ENCODE results near the gene MT1H. TPM values are rescaled to one million over a fixed set of nuclear protein-coding genes. Genes with fewer than 3 reads are reported as not detected.
"Not testable (repeated sequence)": the region's sequence is repeated elsewhere in the genome, so short reads cannot be mapped to it uniquely, and the experiment has no call there.

The MT1H gene
- total RNA-seq, 3 donors from 2014 or later, result 1.5 to 52.8 (median 9.4) TPM

GRCh38 chr16:56670620-56670934 lies 963 bp downstream of the MT1H start:
- no peak overlapping the region for H3K4me3 ChIP-seq
- no peak for TF ChIP-seq CTCF (IDR thresholded peaks at IDR 0.05)
- intact Hi-C loops (cut with DNase I, micrococcal nuclease), result no loop called here

GRCh38 chr16:56671691-56672090 lies 2.1 kb downstream of the MT1H start:
- intact Hi-C loops (cut with DNase I, micrococcal nuclease); H3K4me3 ChIP-seq; H3K4me1 ChIP-seq (ENCODE audit: low read depth); DNase-seq; ATAC-seq; H3K36me3 ChIP-seq (ENCODE audit: low read depth); H3K9me3 ChIP-seq: not testable (repeated sequence)

More at GRCh38 chr16:56670620-56670934, 963 bp downstream of the MT1H start:
- DNase-seq (no peak), ATAC-seq (no peak)
- Histone ChIP-seq H3K4me1 (ENCODE audit: low read depth) (peaks cover 8% of the 10 kb centered on the region), H3K9me3 (no peaks in the 10 kb centered on the region), H3K36me3 (ENCODE audit: low read depth) (no peaks in the 10 kb centered on the region)

DNA sequence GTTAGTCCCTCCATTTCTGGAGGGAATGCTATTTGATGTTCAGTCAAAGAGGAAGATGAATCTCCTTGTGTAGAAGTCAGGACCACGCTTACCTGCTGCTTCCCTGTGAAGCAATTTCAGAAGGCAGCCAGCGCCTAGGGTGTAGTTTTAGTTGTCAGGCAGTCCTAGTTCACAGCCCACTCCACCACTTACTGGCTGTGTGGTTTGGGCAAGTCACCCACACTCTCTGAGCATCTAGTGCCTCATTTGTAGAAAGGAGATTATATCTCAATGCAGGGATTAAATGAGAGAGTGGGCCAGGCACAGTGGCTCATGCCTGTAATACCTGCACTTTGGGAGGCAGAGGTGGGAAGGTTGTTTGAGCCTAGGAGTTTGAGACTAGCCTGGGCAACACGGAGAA lies 2.6 kb downstream of the MT1H start:
- intact Hi-C loops (cut with DNase I, micrococcal nuclease); H3K4me3 ChIP-seq; ATAC-seq; DNase-seq; H3K9me3 ChIP-seq; H3K4me1 ChIP-seq (ENCODE audit: low read depth); H3K36me3 ChIP-seq (ENCODE audit: low read depth): not testable (repeated sequence)

DNA sequence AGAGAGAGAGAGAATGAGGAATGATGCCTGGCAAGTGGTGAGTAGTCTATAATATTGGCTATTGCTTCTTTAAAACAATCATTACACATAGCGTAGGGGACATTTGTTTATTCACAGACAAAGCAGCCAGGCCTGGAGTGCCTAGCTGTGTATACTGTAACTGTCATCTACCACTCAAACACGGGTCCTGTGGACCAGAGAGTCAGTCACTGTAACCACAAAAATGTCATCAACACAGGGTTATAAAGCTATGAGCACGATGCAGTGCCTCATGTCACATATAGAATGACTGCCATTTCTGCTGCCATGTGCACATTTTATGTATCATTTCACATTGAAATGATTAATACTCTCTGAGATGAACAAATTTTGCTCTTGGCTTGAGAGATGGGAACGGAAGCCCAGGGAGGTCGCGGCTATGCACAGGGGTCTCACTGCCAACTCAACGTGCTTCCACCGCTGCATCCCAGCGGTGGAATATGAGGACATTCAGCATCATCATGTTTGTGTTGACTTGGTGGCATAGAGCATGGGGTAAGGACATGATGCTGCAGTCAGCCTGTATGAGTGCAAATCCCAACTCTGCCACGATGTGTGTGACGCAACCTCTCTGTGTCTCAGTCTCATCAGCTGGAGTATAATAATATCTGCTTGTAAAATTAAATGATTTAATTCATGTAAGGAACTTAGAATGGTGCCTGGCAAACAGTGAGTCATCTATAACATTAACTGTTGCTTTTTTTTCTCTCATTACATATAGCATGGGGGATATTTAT lies 3.3 kb downstream of the MT1H start:
- TF ChIP-seq CTCF (IDR thresholded peaks at IDR 0.05), result no peak
- no peak for ATAC-seq
- intact Hi-C loops (cut with DNase I, micrococcal nuclease), result no loop called here
- Histone ChIP-seq H3K36me3 (ENCODE audit: low read depth) (no peaks in the 10 kb centered on the region), H3K4me3 (no peak overlapping the region), H3K4me1 (ENCODE audit: low read depth) (peaks cover 8% of the 10 kb centered on the region), H3K9me3 (no peaks in the 10 kb centered on the region)
- DNase-seq, result no peak

DNA sequence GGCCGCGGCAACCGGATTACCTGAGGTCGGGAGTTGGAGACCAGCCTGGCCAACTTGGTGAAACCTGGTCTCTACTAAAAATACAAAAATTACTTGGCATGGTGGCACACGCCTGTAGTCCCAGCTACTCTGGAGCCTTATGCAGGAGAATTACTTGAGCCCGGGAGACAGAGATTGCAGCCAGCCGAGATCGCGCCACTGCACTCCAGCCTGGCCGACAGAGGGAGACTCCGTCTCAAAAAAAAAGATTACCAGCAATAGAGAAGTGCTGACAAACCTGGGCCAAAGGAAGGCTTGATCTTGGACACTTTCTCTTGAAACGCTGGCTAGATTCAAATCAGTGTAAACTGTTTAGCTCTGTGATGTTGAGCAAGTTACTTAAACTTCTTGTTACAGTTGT lies 4.3 kb downstream of the MT1H start:
- H3K36me3 ChIP-seq (ENCODE audit: low read depth), result no peaks in the 10 kb centered on the region
- DNase-seq (peak in 1 of 3 donors; percentile 52), ATAC-seq (peak; percentile 33)
- peak; percentile 17 for TF ChIP-seq CTCF (IDR thresholded peaks at IDR 0.05)
- no peak overlapping the region for H3K4me3 ChIP-seq
- no peaks in the 10 kb centered on the region for H3K9me3 ChIP-seq
- peaks cover 5% of the 10 kb centered on the region for H3K4me1 ChIP-seq (ENCODE audit: low read depth)
- intact Hi-C loops (cut with DNase I, micrococcal nuclease), result no loop called here

GRCh38 chr16:56674570-56674969 lies 5.0 kb downstream of the MT1H start:
- H3K9me3 ChIP-seq; DNase-seq; H3K36me3 ChIP-seq (ENCODE audit: low read depth); H3K4me1 ChIP-seq (ENCODE audit: low read depth); ATAC-seq; intact Hi-C loops (cut with DNase I, micrococcal nuclease); H3K4me3 ChIP-seq: not testable (repeated sequence)

- H3K9me3 ChIP-seq, result no peaks in the 10 kb centered on the region
- ATAC-seq, result peak; percentile 72
- peak; percentile 54 to 69 (median 59) for DNase-seq
These were observed 6.1 kb downstream of the MT1H start for GRCh38 chr16:56675685-56676210.

More at GRCh38 chr16:56675685-56676210, 6.1 kb downstream of the MT1H start:
- intact Hi-C loops (cut with DNase I, micrococcal nuclease), result no loop called here
- Histone ChIP-seq H3K36me3 (ENCODE audit: low read depth) (no peaks in the 10 kb centered on the region), H3K4me1 (ENCODE audit: low read depth) (no peaks in the 10 kb centered on the region), H3K4me3 (no peak overlapping the region)
- no peak for TF ChIP-seq CTCF (IDR thresholded peaks at IDR 0.05)

Data from mucosa of descending colon (tissue), 3 donors.